Measurements from ENCODE around the gene CDH4. TPM values are rescaled to one million over a fixed set of nuclear protein-coding genes. Genes with fewer than 3 reads are reported as not detected.

CDH4 gene
- total and polyA plus RNA-seq, 11 donors = 0.04 to 0.54 (median 0.08) TPM; not detected in 1

- DNase-seq (no peak), ATAC-seq (no peak)
- Histone ChIP-seq H3K36me3 (no peaks in the 10 kb centered on the region), H3K27me3 (no peaks in the 10 kb centered on the region), H3K4me3 (no peak overlapping the region), H3K4me1 (no peaks in the 10 kb centered on the region), H3K27ac (no peak overlapping the region), H3K9me3 (peaks cover 0 to 11% (median 5%) of the 10 kb centered on the region in 12 donors)
- 80 to 86% (median 82%) methylated on average over 20 of the region's 20 CpGs for WGBS, 4 donors
- TF ChIP-seq POLR2A (IDR thresholded peaks at IDR 0.05) = no peak
- no peak for TF ChIP-seq CTCF (IDR thresholded peaks at IDR 0.05)
- intact Hi-C loops (cut with DNase I) = no loop called here
Observed at GRCh38 chr20:61408951-61409740, 157.1 kb downstream of the CDH4 start.

GRCh38 chr20:61411743-61412142, 159.7 kb downstream of the CDH4 start:
- no peaks in the 10 kb centered on the region for H3K4me1 ChIP-seq
- 83 to 90% (median 89%) methylated on average over 3 to 4 of the region's 4 CpGs for WGBS, 4 donors
- ATAC-seq = no peak

GRCh38 chr20:61413752-61414151, 161.7 kb downstream of the CDH4 start:
- peaks cover 0 to 12% (median 7%) of the 10 kb centered on the region in 12 donors for H3K9me3 ChIP-seq
- DNase-seq (no peak), ATAC-seq (no peak)
- TF ChIP-seq CTCF (IDR thresholded peaks at IDR 0.05) = no peak
- TF ChIP-seq POLR2A (IDR thresholded peaks at IDR 0.05) = no peak
- intact Hi-C loops (cut with DNase I) = no loop called here
- H3K4me3 ChIP-seq = no peak overlapping the region
- H3K36me3 ChIP-seq = no peaks in the 10 kb centered on the region
- 84 to 95% (median 88%) methylated on average over 4 of the region's 4 CpGs for WGBS, 4 donors
- H3K27me3 ChIP-seq = no peaks in the 10 kb centered on the region
- no peak overlapping the region for H3K27ac ChIP-seq
- H3K4me1 ChIP-seq = peaks cover 0 to 4% (median 0%) of the 10 kb centered on the region in 12 donors

More at GRCh38 chr20:61411743-61412142, 159.7 kb downstream of the CDH4 start:
- H3K36me3 ChIP-seq = no peaks in the 10 kb centered on the region
- H3K4me3 ChIP-seq = no peak overlapping the region
- intact Hi-C loops (cut with DNase I) = no loop called here
- TF ChIP-seq CTCF (IDR thresholded peaks at IDR 0.05) (no peak), POLR2A (IDR thresholded peaks at IDR 0.05) (no peak)
- H3K27ac ChIP-seq = no peak overlapping the region
- no peaks in the 10 kb centered on the region for H3K27me3 ChIP-seq
- no peak for DNase-seq
- peaks cover 0 to 12% (median 7%) of the 10 kb centered on the region in 12 donors for H3K9me3 ChIP-seq

GRCh38 chr20:61414455-61414991, 162.5 kb downstream of the CDH4 start:
- Histone ChIP-seq H3K27me3 (peaks cover 0 to 3% (median 0%) of the 10 kb centered on the region in 9 donors), H3K4me3 (no peak overlapping the region), H3K9me3 (peaks cover 0 to 12% (median 7%) of the 10 kb centered on the region in 12 donors), H3K27ac (no peak overlapping the region), H3K4me1 (peaks cover 0 to 4% (median 0%) of the 10 kb centered on the region in 12 donors), H3K36me3 (no peaks in the 10 kb centered on the region)
- intact Hi-C loops (cut with DNase I) = no loop called here
- ATAC-seq (no peak), DNase-seq (no peak)
- no peak for TF ChIP-seq POLR2A (IDR thresholded peaks at IDR 0.05)
- WGBS, 4 donors = 71 to 78% (median 71%) methylated on average over 11 of the region's 11 CpGs
